Activated T-helper 1 cell treated with Interleukin-2 at 50 U/mL for 16 hours (primary cell): Measurements from ENCODE around the gene SCNN1G.

ENCODE experiments used
- DNase-seq: peaks from one replicate; pipeline ENCODE4 v3.0.0-alpha.2; 2020; ENCODE audit warnings: low read depth

SCNN1G gene

GRCh38 chr16:23152386-23153178, 30.0 kb upstream of the SCNN1G start:
- no peak for DNase-seq

- DNase-seq = no peak
These were observed 27.0 kb upstream of the SCNN1G start for GRCh38 chr16:23155445-23156049.

- no peak for DNase-seq
These were observed 26.4 kb upstream of the SCNN1G start for GRCh38 chr16:23156110-23156509.

GRCh38 chr16:23156946-23157460, 25.5 kb upstream of the SCNN1G start:
- DNase-seq = no peak

GRCh38 chr16:23158114-23158513, 24.4 kb upstream of the SCNN1G start:
- DNase-seq = no peak

GRCh38 chr16:23160082-23160481, 22.5 kb upstream of the SCNN1G start:
- DNase-seq = no peak

- no peak for DNase-seq
These were observed 22.0 kb upstream of the SCNN1G start for GRCh38 chr16:23160574-23160973.

- no peak for DNase-seq
These were observed 18.6 kb upstream of the SCNN1G start for GRCh38 chr16:23163921-23164320.

- DNase-seq = no peak
These were observed 17.8 kb upstream of the SCNN1G start for GRCh38 chr16:23164736-23165135.

- DNase-seq = no peak
These were observed 10.0 kb upstream of the SCNN1G start for GRCh38 chr16:23172583-23172982.

- DNase-seq = no peak
These were observed 9.6 kb upstream of the SCNN1G start for GRCh38 chr16:23172994-23173393.

GRCh38 chr16:23174622-23175021, 7.9 kb upstream of the SCNN1G start:
- no peak for DNase-seq

GRCh38 chr16:23175651-23176050, 6.9 kb upstream of the SCNN1G start:
- no peak for DNase-seq

GRCh38 chr16:23181506-23181905, 1.0 kb upstream of the SCNN1G start:
- no peak for DNase-seq

GRCh38 chr16:23182206-23182678, 303 bp upstream of the SCNN1G start:
- peak; percentile 41 for DNase-seq

GRCh38 chr16:23183543-23183862, 958 bp downstream of the SCNN1G start:
- DNase-seq = no peak

GRCh38 chr16:23185656-23186055, 3.1 kb downstream of the SCNN1G start:
- DNase-seq = no peak

- DNase-seq = no peak
These were observed 3.6 kb downstream of the SCNN1G start for GRCh38 chr16:23186171-23186570.

- no peak for DNase-seq
These were observed 4.8 kb downstream of the SCNN1G start for GRCh38 chr16:23187341-23187740.

GRCh38 chr16:23188911-23189310, 6.4 kb downstream of the SCNN1G start:
- no peak for DNase-seq

- no peak for DNase-seq
These were observed 12.1 kb downstream of the SCNN1G start for GRCh38 chr16:23194497-23195221.

- no peak for DNase-seq
These were observed 12.9 kb downstream of the SCNN1G start for GRCh38 chr16:23195366-23195978.
